Measurements from ENCODE around the gene USP10.
A peak's percentile ranks its signal among the peaks of the same experiment; 100 is the strongest.

USP10 gene

GRCh38 chr16:84817206-84817605, 117.4 kb downstream of the USP10 start:
- H3K27ac ChIP-seq (ENCODE audit: low read depth, low read length): no peak overlapping the region
- H3K4me1 ChIP-seq (ENCODE audit: control insufficient read depth, insufficient read depth, low read length): peaks cover 10% of the 10 kb centered on the region
- no peaks in the 10 kb centered on the region for H3K36me3 ChIP-seq (ENCODE audit: control insufficient read depth, insufficient read depth, low read length)
- H3K27me3 ChIP-seq (ENCODE audit: control insufficient read depth, insufficient read depth, low read length): peaks cover 5% of the 10 kb centered on the region
- no peak overlapping the region for H3K9ac ChIP-seq (ENCODE audit: low read length)
- no peak overlapping the region for H3K4me3 ChIP-seq (ENCODE audit: low read length)

- no peak overlapping the region for H3K27ac ChIP-seq (ENCODE audit: low read depth, low read length)
- no peaks in the 10 kb centered on the region for H3K36me3 ChIP-seq (ENCODE audit: control insufficient read depth, insufficient read depth, low read length)
- no peak overlapping the region for H3K9ac ChIP-seq (ENCODE audit: low read length)
- no peak overlapping the region for H3K4me3 ChIP-seq (ENCODE audit: low read length)
- peaks cover 5% of the 10 kb centered on the region for H3K27me3 ChIP-seq (ENCODE audit: control insufficient read depth, insufficient read depth, low read length)
- peaks cover 14% of the 10 kb centered on the region for H3K4me1 ChIP-seq (ENCODE audit: control insufficient read depth, insufficient read depth, low read length)
Measured at GRCh38 chr16:84817613-84818012, 117.8 kb downstream of the USP10 start.

- Histone ChIP-seq H3K9ac (ENCODE audit: low read length) (no peak overlapping the region), H3K36me3 (ENCODE audit: control insufficient read depth, insufficient read depth, low read length) (no peaks in the 10 kb centered on the region), H3K27me3 (ENCODE audit: control insufficient read depth, insufficient read depth, low read length) (peaks cover 5% of the 10 kb centered on the region), H3K4me3 (ENCODE audit: low read length) (no peak overlapping the region), H3K4me1 (ENCODE audit: control insufficient read depth, insufficient read depth, low read length) (peaks cover 15% of the 10 kb centered on the region), H3K27ac (ENCODE audit: low read depth, low read length) (no peak overlapping the region)
Measured at GRCh38 chr16:84818133-84818532, 118.3 kb downstream of the USP10 start.

GRCh38 chr16:84818989-84819643, 119.3 kb downstream of the USP10 start:
- H3K36me3 ChIP-seq (ENCODE audit: control insufficient read depth, insufficient read depth, low read length): no peaks in the 10 kb centered on the region
- peaks cover 5% of the 10 kb centered on the region for H3K27me3 ChIP-seq (ENCODE audit: control insufficient read depth, insufficient read depth, low read length)
- peak overlapping the region; percentile 34 for H3K27ac ChIP-seq (ENCODE audit: low read depth, low read length)
- H3K4me1 ChIP-seq (ENCODE audit: control insufficient read depth, insufficient read depth, low read length): peaks cover 18% of the 10 kb centered on the region
- no peak overlapping the region for H3K9ac ChIP-seq (ENCODE audit: low read length)
- H3K4me3 ChIP-seq (ENCODE audit: low read length): no peak overlapping the region

- peaks cover 18% of the 10 kb centered on the region for H3K4me1 ChIP-seq (ENCODE audit: control insufficient read depth, insufficient read depth, low read length)
- peaks cover 5% of the 10 kb centered on the region for H3K27me3 ChIP-seq (ENCODE audit: control insufficient read depth, insufficient read depth, low read length)
- peak within 1 kb of the TSS; percentile 19 for H3K9ac ChIP-seq (ENCODE audit: low read length)
Measured at GRCh38 chr16:84819644-84820304, 120.0 kb downstream of the USP10 start, which contains the start of gene CRISPLD2. CRISPLD2 (plus strand) TSS chr16:84819985; CDS start chr16:84838496, 18,511 bp downstream.

GRCh38 chr16:84820305-84820684, 120.5 kb downstream of the USP10 start:
- peak overlapping the region; percentile 86 for H3K27ac ChIP-seq (ENCODE audit: low read depth, low read length)
- H3K4me3 ChIP-seq (ENCODE audit: low read length): peak overlapping the region; percentile 95
- peak overlapping the region; percentile 2 for H3K9ac ChIP-seq (ENCODE audit: low read length)
- H3K27me3 ChIP-seq (ENCODE audit: control insufficient read depth, insufficient read depth, low read length): peaks cover 5% of the 10 kb centered on the region
- no peaks in the 10 kb centered on the region for H3K36me3 ChIP-seq (ENCODE audit: control insufficient read depth, insufficient read depth, low read length)
- peaks cover 18% of the 10 kb centered on the region for H3K4me1 ChIP-seq (ENCODE audit: control insufficient read depth, insufficient read depth, low read length)

More at GRCh38 chr16:84819644-84820304, 120.0 kb downstream of the USP10 start, which contains the start of gene CRISPLD2:
- H3K27ac ChIP-seq (ENCODE audit: low read depth, low read length): peak within 1 kb of the TSS; percentile 86
- peak within 1 kb of the TSS; percentile 95 for H3K4me3 ChIP-seq (ENCODE audit: low read length)
- H3K36me3 ChIP-seq (ENCODE audit: control insufficient read depth, insufficient read depth, low read length): no peaks in the 10 kb centered on the region

- Histone ChIP-seq H3K4me3 (ENCODE audit: low read length) (peak overlapping the region; percentile 95), H3K4me1 (ENCODE audit: control insufficient read depth, insufficient read depth, low read length) (peaks cover 18% of the 10 kb centered on the region), H3K27ac (ENCODE audit: low read depth, low read length) (peak overlapping the region; percentile 86), H3K9ac (ENCODE audit: low read length) (peak overlapping the region; percentile 19), H3K27me3 (ENCODE audit: control insufficient read depth, insufficient read depth, low read length) (peaks cover 3% of the 10 kb centered on the region), H3K36me3 (ENCODE audit: control insufficient read depth, insufficient read depth, low read length) (no peaks in the 10 kb centered on the region)
Measured at GRCh38 chr16:84820771-84821170, 121.0 kb downstream of the USP10 start.

GRCh38 chr16:84821179-84821578, 121.4 kb downstream of the USP10 start:
- Histone ChIP-seq H3K27ac (ENCODE audit: low read depth, low read length) (peak overlapping the region; percentile 86), H3K4me3 (ENCODE audit: low read length) (peak overlapping the region; percentile 95), H3K9ac (ENCODE audit: low read length) (peak overlapping the region; percentile 19), H3K27me3 (ENCODE audit: control insufficient read depth, insufficient read depth, low read length) (peaks cover 3% of the 10 kb centered on the region), H3K4me1 (ENCODE audit: control insufficient read depth, insufficient read depth, low read length) (peaks cover 22% of the 10 kb centered on the region), H3K36me3 (ENCODE audit: control insufficient read depth, insufficient read depth, low read length) (no peaks in the 10 kb centered on the region)

- H3K9ac ChIP-seq (ENCODE audit: low read length): peak overlapping the region; percentile 19
- peaks cover 3% of the 10 kb centered on the region for H3K27me3 ChIP-seq (ENCODE audit: control insufficient read depth, insufficient read depth, low read length)
- peak overlapping the region; percentile 95 for H3K4me3 ChIP-seq (ENCODE audit: low read length)
- H3K4me1 ChIP-seq (ENCODE audit: control insufficient read depth, insufficient read depth, low read length): peaks cover 28% of the 10 kb centered on the region
- H3K27ac ChIP-seq (ENCODE audit: low read depth, low read length): peak overlapping the region; percentile 86
- H3K36me3 ChIP-seq (ENCODE audit: control insufficient read depth, insufficient read depth, low read length): no peaks in the 10 kb centered on the region
Measured at GRCh38 chr16:84821728-84822689, 122.2 kb downstream of the USP10 start.

- Histone ChIP-seq H3K27me3 (ENCODE audit: control insufficient read depth, insufficient read depth, low read length) (peaks cover 3% of the 10 kb centered on the region), H3K36me3 (ENCODE audit: control insufficient read depth, insufficient read depth, low read length) (no peaks in the 10 kb centered on the region), H3K9ac (ENCODE audit: low read length) (no peak overlapping the region), H3K4me1 (ENCODE audit: control insufficient read depth, insufficient read depth, low read length) (peaks cover 38% of the 10 kb centered on the region), H3K27ac (ENCODE audit: low read depth, low read length) (peak overlapping the region; percentile 86), H3K4me3 (ENCODE audit: low read length) (no peak overlapping the region)
Measured at GRCh38 chr16:84822990-84823389, 123.2 kb downstream of the USP10 start.

GRCh38 chr16:84823484-84823883, 123.7 kb downstream of the USP10 start:
- no peak overlapping the region for H3K9ac ChIP-seq (ENCODE audit: low read length)
- peak overlapping the region; percentile 38 for H3K4me3 ChIP-seq (ENCODE audit: low read length)
- H3K36me3 ChIP-seq (ENCODE audit: control insufficient read depth, insufficient read depth, low read length): no peaks in the 10 kb centered on the region
- H3K27ac ChIP-seq (ENCODE audit: low read depth, low read length): peak overlapping the region; percentile 86
- peaks cover 3% of the 10 kb centered on the region for H3K27me3 ChIP-seq (ENCODE audit: control insufficient read depth, insufficient read depth, low read length)
- H3K4me1 ChIP-seq (ENCODE audit: control insufficient read depth, insufficient read depth, low read length): peaks cover 42% of the 10 kb centered on the region

GRCh38 chr16:84823926-84824325, 124.1 kb downstream of the USP10 start:
- Histone ChIP-seq H3K9ac (ENCODE audit: low read length) (no peak overlapping the region), H3K4me1 (ENCODE audit: control insufficient read depth, insufficient read depth, low read length) (peaks cover 46% of the 10 kb centered on the region), H3K36me3 (ENCODE audit: control insufficient read depth, insufficient read depth, low read length) (no peaks in the 10 kb centered on the region), H3K4me3 (ENCODE audit: low read length) (no peak overlapping the region), H3K27me3 (ENCODE audit: control insufficient read depth, insufficient read depth, low read length) (peaks cover 3% of the 10 kb centered on the region), H3K27ac (ENCODE audit: low read depth, low read length) (peak overlapping the region; percentile 1)

Data from rectal smooth muscle tissue (tissue), 1 donor.